ENCODE measurements around the gene ARL16.

- TF ChIP-seq CTCF (conservative IDR thresholded peaks at IDR 0.05) (no peak), EZH2 (IDR thresholded peaks at IDR 0.05; ENCODE audit: low read depth) (no peak)
Observed at GRCh38 chr17:81719410-81720266, 36.0 kb upstream of the ARL16 start.
